EH (cell line): ENCODE results near the gene FUCA1.
"Not testable (repeated sequence)": the region's sequence is repeated elsewhere in the genome, so short reads cannot be mapped to it uniquely, and the experiment has no call there.

Experiments
- DNase-seq: peaks from one replicate; pipeline ENCODE4 v3.0.0-alpha.2; 2015; ENCODE audit warnings: low read depth

FUCA1 gene

DNA sequence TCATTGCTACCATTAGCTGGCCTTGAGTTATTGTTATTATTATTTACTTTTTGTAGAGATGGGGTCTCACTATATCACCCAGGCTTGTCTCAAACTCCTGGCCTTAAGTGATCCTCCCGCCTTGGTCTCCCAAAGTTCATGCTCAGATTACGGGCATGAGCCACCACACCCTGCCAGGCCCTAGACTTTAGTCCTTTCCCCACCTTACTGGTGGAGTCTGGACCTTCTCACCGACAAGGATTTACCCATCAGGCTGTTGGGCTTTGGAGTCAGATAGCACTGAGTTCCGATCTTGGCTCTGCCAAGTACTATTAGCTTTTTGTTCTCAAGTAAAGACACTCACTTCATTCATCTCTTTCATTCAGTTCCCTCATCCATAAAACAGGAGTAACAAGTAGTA is 27.9 kb upstream of the FUCA1 start:
- DNase-seq, result no peak

GRCh38 chr1:23895082-23895481 is 27.0 kb upstream of the FUCA1 start:
- no peak for DNase-seq

DNA sequence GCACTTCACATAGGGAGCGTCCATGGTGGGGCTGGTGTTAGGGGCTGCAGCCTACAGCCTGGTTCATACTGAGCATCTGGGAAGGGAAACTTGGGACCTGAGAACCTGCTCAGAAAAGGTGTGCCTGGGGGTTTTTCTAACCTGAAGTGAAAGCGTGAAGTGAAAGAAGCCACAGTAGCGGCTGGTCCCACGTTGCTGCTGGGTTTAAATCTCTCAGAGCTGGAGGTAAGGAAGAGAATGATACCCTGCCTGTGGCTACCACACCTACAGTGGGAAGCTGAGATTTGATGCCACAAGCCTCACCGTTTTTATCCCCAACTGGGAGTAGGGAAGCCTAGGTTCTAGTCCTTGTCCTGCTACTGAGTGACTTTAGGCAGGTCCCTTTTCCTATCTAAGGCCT is 21.0 kb upstream of the FUCA1 start:
- DNase-seq, result no peak

DNA sequence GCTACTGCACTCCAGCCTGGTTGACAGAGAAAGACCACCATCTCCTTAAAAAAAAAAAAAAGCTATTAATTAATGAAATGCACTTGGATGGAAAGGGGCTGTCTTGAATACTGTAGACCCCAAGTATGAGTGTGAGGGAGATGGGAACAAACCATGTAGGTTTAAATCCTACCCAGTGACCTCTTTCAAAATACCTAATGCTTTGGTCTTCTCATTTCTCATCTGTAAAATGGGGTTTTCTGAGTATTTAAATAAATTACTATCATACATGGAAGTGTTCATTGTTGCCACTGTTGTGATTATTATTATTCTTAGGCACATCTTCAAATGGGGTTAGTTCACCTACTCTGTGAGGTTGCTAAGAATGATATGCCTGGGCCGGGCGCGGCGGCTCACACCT is 17.1 kb upstream of the FUCA1 start:
- DNase-seq, result no peak

- DNase-seq, result no peak
Observed at GRCh38 chr1:23882746-23883145, 14.7 kb upstream of the FUCA1 start.

- no peak for DNase-seq
Observed at GRCh38 chr1:23879809-23880208, 11.7 kb upstream of the FUCA1 start.

DNA sequence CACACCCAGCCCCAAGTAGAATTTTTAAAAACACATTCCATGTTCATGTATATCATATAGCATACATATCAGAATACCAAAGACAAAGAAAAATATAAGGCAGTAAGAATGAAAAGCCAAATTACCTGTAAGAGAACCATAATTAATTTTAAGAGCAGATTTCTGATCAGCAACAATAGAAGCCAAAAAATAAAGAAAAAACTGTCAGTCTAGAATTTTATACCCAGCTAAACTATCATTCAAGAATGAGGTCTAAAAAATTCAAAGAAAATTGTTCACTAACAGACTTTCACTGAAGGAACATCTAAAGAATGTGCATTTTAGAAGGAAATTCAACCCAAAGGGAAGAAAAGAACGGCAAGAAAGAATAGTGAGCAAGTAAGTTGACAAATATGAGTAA is 10.6 kb upstream of the FUCA1 start:
- no peak for DNase-seq

- DNase-seq, result no peak
Observed at GRCh38 chr1:23875382-23875781, 7.3 kb upstream of the FUCA1 start.

DNA sequence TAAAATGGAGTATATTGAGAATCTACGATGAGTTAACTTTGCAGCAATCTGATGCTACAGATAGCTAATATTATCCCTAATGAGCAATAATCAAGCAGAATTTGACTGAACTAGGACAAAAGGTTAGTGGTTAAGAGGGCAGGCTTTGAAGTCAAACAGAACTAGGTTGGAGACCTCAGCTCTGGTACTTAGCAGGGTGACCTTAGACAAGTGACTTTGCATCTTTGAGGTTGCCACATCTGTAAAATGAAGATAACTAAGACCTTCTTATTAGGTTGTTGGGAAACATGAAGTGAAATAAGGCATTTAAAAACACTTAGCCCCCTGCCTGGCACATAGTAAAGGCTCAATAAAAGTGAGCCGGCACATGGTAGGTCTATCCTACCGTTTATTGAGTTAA is 4.3 kb upstream of the FUCA1 start:
- no peak for DNase-seq

DNA sequence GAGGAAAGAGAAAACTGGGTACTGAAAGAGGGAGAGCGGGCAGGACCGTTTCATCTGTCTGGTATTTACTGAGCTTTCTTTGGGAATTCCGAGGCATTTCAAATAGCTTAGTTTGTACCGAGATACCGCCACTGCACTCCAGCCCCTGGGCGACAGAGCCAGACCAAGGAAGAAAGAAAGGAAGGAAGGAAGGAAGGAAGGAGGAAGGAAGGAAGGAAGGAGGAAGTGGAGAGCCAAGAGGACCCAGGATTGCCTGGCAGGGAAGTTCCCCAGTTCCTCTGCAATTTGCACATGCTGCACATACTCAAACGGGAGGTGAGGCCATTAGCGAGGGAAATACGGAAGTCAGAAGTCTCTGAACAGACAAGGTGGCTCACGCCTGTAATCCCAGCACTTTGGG is 961 bp upstream of the FUCA1 start:
- DNase-seq, result peak; percentile 48

GRCh38 chr1:23868557-23869016 is 497 bp upstream of the FUCA1 start:
- DNase-seq, result no peak

DNA sequence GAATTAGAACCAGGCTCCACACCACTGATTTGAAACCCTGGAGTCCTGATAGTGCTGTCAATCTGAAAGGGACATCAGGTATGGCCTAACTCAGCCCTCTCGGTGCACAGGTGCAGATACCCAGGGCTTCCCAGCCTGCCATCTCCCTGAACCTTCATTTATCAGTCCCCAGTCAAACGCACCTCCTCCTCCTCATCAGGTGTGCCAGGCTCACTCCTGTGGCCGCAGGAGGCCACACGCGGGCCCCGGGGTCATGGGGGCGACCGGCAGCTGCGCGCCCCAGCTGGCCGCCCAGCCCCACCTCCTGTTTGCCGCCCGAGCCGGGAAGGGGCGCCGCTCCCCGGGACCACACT is 572 bp downstream of the FUCA1 start:
- DNase-seq, result no peak

- peak; percentile 90 for DNase-seq
Observed at GRCh38 chr1:23865543-23865930, 2.6 kb downstream of the FUCA1 start.

DNA sequence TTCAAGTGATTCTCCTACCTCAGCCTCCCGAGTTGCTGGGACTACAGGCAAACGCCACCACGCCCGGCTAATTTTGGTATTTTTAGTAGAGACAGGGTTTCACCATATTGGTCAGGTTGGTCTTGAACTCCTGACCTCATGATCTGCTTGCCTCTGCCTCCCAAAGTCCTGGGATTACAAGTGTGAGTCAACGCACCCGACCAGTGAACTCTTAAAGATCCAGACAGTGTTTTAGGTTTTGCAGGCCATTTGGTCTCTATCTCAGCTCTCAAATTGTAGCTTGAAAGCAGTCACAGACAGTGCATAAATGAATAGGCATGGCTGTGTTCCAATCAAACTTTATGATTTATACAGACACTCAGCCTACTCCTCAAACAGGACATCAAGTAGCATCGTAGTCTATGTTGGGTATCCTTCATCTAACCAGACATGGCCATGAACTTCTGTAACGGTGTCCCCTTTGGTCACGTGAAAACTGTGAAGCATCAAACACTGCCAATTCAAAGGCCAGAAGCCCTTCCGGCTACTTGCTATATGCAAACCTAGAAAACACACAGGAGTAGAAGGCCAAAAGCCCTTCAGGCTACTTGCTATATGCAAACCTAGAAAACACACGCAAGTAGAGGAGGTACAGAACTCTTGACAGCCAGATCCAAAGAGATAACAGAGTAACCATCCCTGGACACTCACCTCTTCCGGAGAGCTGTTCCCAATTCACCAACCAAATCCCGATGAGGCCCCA is 3.1 kb downstream of the FUCA1 start:
- no peak for DNase-seq

DNA sequence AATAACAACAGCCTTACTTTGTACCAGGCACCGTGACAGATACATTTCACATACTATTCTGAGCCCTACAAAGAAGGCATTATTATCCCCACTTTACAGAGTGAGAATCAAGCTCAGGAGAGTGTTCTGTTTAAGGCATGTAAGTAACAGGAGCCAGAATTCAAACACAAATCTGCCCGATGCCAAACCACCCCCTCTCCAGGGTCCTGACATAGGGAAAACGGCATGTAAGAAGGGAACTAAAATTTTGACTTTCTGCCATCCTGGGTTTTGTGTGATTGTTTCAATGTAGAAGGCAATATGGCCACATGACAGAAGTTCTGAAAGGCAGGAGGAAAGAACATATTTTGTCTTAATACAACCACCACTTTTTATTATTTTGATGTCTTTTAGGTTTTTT is 5.5 kb downstream of the FUCA1 start:
- DNase-seq, result no peak

DNA sequence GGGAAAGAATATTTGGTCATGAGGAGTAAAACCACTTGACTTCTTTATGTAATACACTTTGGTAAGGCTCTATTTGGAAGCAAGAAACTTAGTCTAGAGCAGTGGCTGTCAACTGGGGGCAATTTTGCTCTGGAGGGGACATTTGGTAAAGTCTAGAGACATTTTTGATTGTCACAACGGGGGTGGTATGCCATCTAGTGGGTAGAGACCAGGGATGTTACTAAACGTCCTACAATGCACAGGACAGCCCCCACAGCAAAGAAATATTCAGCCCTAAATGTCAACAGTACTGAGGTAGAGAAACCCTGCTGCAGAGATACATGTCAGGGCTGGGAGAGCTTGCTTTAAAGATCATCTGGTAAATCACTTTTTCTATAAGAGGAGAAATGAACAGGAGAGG is 13.5 kb downstream of the FUCA1 start:
- DNase-seq, result peak; percentile 45

DNA sequence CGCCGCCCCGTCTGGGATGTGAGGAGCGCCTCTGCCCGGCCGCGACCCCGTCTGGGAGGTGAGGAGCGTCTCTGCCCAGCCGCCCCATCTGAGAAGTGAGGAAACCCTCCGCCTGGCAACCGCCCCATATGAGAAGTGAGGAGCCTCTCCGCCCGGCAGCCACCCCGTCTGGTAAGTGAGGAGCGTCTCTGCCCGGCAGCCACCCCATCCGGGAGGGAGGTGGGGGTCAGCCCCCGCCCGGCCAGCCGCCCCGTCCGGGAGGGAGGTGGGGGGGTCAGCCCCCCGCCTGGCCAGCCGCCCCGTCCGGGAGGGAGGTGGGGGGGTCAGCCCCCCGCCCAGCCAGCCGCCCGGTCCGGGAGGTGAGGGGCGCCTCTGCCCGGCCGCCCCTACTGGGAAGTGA is 15.0 kb downstream of the FUCA1 start:
- DNase-seq, result not testable (repeated sequence)

GRCh38 chr1:23851406-23851805 is 16.7 kb downstream of the FUCA1 start:
- DNase-seq, result not testable (repeated sequence)

GRCh38 chr1:23848673-23849616 is 19.1 kb downstream of the FUCA1 start:
- DNase-seq, result no peak

DNA sequence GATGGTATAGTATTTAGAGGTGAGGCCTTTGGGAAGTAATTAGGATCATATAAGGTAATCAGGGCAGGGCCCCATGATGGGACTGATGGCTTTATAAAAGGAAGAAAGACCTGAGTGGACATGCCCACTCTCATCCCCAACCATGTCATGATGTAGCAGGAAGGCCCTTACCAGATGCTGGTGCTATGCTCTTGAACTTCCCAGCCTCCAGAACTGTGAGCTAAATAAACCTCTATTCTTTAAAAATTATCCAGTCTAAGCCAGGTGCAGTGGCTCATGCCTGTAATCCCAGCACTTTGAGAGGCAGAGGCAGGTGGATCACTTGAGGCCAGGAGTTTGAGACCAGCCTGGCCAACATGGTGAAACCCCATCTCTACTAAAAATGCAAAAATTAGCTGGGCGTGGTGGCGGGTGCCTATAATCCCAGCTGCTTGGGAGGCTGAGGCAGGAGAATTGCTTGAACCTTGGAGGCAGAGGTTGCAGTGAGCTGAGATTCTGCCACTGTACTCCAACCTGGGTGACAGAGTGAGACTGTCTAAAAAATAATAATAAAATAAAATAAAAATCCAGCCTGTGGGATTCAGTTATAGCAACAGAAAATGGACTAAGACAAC is 20.5 kb downstream of the FUCA1 start:
- not testable (repeated sequence) for DNase-seq

GRCh38 chr1:23845163-23845562 is 22.9 kb downstream of the FUCA1 start:
- DNase-seq, result no peak

DNA sequence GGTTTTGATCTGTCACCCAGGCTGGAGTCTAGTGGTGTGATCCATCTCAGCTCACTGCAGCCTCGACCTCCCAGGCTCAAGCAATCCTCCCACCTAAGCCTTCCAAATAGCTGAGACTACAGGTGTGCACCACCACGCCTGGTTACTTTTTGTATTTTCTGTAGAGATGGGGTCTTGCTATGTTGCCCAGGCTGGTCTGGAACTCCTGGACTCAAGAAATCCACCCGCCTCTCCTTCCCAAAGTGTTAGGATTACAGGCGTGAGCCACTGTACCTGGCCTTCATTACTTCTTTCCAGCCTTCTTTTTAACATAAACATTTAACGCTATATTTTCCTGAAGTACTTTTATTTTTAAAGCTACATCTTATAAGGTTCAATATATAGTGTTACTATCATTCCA is 24.4 kb downstream of the FUCA1 start:
- DNase-seq, result no peak

DNA sequence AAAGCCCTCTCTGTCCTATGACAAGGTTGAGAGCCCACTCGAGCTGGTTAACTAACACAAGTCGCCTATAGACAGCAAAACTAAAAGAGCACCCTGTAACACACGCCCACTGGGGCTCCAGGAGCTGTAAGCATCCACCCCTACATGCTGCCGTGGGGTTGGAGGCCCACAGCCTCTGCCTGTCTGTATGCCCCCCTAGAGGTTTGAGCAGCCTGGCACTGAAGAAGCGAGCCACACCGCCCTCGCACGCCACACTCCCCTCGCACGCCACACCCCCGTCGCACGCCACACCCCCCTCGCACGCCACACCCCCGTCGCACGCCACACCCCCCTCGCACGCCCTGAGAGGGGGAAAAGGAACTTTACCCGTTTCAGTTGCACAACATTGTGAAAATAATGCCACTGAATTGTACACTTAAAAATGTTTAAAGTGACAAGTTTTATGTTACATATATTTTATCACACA is 29.7 kb downstream of the FUCA1 start:
- peak; percentile 59 for DNase-seq
